ENCODE data around the gene FNIP1.
"Not testable (repeated sequence)": the region's sequence is repeated elsewhere in the genome, so short reads cannot be mapped to it uniquely, and the experiment has no call there.

Gene FNIP1

DNA sequence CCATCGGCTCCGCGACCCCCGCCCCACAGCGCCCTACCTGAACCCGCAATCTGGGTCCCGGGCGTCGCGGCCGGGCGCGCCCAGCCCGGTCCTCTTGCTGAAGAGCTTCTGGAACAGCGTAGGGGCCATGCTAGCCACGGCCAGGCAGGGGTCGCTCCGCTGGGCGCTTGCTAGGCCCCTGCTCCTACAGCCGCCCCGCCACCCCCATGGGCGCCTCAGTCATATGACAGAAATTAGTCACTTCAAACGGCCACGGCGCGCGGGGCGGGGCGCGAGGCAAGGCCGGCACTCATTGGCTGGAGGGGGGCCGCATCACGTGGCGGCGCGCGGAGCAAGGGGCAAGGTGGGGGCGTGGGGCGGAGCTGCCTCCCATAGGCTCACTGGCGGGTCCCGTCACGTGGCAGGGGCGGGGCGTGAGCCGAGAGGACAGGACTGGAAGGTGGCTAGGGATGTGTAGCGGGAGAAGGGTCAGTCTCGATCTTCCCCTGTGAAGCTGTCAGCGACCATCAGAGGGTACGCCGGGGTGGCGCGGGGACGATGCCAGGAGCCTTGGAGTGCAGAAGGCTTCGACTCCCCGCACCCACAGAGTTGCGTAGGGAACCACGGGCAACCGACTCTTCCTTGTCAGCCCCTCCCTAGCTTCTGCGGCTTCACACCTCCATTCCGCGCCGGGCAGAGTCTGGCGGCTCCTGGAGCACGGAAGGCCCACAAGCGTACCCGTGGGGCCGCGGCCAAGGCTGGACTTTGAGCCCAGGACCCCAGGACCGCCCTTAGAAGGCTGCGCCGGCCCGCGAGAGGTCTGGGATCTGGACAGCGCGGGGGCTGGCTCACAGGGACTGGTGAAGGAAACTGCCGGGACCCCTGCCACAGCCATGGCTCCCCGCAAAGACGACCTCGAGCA is at the start of gene FNIP1:
FNIP1 (minus strand) TSS at position 225 of the 901 bp plus-strand sequence; CDS start at position 129, 96 bp downstream.
- peak; percentile 97 for DNase-seq (ENCODE audit: low read depth, low spot score)

DNA sequence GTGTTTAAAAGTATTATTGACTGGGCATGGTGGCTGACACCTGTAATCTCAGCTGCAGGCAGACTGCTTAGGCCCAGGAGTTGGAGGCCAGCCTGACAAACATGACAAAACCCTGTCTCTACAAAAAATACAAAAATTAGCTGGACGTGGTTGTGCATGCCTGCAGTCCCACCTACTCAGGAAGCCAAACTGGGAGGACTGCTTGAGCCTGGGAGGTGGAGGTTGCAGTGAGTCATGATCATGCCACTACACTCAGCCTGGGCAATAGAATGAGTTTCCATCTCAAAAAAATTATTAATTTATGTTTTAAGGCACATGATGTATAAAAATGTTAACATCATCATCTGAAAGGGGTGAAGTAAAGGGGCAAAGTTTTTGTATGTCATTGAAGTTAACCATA is 49.7 kb upstream of the FNIP1 start:
- no peak for DNase-seq (ENCODE audit: low read depth, low spot score)

DNA sequence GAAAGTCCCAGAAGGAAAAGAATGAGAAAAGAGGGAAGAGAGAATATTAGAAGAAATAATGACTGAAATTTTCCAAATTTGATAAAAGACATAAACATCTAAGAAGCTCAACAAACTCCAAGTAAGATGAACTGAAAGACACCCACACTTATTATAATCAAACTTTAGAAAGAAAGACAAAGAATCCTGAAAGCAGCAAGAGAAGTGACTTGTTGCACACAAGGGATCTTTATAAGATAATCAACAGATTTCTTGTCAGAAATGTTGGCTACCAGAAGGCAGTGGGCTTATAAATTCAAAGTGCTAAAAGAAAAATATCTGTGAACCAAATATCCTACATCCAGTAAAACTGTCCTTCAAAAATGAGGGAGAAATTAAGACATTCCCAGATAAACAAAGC is 49.0 kb upstream of the FNIP1 start:
- no peak for DNase-seq (ENCODE audit: low read depth, low spot score)

DNA sequence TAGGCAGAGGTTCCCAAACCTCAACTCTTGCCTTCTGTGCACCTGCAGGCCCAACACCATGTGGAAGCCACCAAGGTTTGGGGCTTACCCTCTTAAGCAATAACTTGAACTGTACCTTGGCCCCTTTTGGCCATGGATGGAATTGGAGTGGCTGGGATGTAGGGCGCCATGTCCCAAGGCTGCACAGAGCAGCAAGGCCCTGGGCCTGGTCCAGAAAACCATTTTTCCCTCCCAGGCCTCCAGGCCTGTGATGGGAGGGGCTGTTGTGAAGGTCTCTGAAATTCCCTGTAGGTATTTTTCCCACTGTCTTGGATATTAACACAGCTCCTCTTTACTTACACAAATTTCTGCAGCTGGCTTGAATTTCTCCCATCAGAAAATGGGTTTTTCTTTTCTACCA is 46.2 kb upstream of the FNIP1 start:
- not testable (repeated sequence) for DNase-seq (ENCODE audit: low read depth, low spot score)

DNA sequence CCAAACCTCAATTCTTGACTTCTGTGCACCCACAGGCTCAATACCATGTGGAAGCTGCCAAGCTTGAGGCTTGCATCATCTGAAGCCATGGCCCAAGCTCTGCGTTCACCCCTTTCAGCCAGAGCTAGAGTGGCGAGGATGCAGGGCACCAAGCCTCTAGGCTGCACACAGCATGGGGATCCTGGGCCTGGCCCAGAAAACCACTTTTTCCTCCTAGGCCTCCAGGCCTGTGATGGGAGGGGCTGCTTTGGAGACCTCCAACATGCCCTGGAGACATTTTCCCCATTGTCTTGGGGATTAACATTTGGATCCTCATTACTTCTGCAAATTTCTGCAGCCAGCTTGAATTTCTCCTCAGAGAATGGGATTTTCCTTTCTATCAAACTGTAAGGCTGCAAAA is 35.9 kb upstream of the FNIP1 start:
- DNase-seq (ENCODE audit: low read depth, low spot score), result not testable (repeated sequence)

DNA sequence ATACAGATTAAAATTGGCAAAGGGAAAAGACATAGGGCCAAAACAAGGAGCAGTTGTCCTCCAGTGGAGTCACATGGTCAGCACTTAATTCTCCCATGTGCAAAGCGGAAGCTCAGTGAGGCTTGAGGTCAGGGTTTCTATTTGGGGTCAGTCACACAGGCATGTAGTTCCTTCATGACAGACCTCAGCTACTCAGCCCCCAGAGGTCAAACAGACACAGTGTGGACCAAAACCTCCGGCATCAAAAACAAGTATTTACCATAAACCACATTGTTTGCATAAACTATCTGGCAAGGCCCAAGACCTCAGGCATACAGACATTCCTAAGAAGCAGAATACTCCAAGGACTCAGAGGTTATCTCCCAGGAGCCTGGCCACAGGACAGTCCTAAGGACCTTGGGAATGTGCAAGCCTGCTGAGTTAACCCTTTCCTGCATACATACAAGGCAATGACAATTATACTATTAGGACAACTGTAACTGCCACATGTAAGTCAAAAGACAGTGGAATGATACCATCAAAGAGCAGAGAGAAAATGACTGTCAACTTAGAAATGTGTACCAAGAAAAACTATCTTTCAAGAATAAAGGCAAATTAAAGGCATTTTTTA is 28.7 kb upstream of the FNIP1 start:
- no peak for DNase-seq (ENCODE audit: low read depth, low spot score)

DNA sequence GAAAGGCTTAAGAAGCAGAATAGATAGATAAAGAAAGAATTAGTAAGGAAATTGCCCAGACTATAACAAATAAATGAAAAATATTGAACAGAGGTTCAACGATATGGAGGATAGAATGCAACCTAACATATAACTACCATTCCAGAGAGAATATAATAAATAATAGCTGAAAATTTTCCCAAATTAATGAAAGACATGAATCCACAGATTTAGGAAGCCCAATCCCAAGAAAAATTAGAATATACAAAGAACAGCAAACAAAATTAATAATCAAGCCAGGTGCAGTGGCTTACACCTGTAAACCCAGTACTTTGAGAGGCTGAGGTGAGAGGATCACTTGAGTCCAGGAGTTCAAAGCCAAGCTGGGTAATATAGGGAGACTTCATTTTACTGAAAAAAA is 27.8 kb upstream of the FNIP1 start:
- DNase-seq (ENCODE audit: low read depth, low spot score), result no peak

DNA sequence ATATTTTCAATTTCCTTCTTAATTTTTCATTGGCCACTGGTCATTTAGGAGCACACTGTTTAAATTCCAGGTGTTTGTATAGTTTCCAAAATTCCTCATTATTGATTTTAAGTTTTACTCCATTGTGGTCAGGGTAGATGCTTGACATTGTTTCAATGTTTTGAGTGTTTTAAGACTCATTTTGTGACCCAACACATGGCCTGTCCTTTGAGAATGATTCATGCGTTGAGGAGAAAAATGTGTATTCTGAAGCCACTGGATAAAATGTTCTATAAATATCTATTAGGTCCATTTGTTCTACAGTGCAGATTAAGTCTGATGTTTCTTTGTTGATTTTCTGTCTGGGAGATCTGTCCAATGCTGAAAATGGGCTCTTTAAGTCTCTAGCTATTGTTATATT is 24.4 kb upstream of the FNIP1 start:
- DNase-seq (ENCODE audit: low read depth, low spot score), result no peak

DNA sequence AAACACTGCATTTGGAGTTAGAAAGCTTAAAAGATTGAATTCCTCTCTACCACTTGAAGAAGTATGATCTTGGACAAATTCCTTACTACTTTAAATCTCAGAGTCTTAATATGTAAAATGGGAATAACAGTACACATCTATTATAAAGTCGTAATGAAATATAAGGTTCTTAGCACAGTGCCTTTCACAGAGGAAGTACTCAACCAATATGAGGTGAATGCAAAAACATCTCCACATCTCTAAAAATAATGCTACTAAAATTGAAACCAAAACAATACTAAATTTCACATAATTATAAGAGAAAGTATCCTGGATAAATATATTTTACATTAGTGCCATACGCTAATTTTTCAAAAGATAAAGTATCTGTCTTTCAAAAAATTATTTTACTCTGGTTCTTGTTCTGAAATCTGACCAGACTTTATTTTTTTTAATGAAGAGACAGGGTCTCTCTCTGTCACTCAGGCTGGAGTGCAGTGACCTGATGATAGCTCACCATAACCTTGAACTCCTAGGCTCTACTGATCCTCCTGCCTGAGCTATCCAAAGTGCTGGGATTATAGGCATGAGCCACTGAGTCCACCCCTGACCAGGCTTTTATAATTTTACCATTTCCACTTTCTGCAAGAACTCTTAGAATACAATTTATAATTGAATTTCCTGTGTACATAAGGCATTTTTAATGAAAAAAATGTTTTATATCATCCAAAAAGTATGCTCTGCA is 21.3 kb upstream of the FNIP1 start:
- DNase-seq (ENCODE audit: low read depth, low spot score), result no peak

DNA sequence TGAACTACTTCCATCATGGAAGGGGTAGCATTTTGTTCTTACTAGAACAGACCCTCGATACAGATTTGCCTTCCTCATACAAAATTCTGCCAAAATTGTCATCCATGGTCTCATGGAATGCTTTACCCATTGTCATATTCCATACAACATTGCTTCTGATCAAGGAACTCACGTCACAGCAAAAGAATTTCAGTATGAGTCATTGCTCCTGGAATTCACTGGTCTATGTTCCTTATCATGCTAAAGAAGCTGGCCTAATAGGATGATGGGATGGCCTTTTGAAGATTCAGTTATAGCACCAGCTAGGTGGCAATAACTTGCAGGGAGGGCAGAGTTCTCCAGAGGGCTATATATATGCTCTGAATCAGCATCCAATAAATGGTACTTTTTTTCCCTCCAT is 18.2 kb upstream of the FNIP1 start:
- DNase-seq (ENCODE audit: low read depth, low spot score), result no peak

DNA sequence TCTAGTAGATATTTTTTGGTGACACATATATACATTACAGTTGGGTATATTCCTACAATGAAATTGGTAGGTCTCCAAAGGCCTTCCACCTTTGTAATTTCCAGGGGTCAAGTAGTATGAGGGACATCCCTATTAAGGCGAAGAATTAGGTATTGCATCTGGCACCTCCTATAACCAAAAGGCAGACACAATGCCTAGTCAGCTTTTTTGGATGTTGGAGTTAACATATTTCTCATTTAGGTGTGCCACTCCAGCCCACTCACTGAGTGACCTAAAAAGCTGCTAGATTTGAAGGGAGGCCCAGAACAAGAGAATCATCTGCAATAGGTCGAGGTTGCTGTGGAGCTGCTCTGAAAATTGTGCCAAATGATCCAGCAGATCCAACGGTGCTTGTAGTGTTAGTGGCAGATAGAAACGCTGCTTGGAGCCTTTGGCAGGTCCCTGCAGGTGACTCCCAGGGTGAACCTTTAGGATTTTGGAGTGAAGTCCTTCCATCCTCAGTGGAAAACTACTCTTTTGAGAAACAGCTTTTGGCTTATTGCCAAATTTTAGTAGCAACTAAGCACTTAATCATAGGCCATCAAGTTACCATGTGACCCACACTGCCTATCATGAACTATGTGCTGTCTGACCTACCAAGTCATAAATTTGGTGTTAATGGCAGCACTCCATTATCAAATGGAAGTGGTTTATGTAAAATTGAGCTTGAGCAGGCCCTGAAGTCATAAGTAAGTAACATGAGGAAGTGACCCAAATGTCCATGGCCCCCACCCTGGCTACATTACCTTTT is 15.7 kb upstream of the FNIP1 start:
- no peak for DNase-seq (ENCODE audit: low read depth, low spot score)

DNA sequence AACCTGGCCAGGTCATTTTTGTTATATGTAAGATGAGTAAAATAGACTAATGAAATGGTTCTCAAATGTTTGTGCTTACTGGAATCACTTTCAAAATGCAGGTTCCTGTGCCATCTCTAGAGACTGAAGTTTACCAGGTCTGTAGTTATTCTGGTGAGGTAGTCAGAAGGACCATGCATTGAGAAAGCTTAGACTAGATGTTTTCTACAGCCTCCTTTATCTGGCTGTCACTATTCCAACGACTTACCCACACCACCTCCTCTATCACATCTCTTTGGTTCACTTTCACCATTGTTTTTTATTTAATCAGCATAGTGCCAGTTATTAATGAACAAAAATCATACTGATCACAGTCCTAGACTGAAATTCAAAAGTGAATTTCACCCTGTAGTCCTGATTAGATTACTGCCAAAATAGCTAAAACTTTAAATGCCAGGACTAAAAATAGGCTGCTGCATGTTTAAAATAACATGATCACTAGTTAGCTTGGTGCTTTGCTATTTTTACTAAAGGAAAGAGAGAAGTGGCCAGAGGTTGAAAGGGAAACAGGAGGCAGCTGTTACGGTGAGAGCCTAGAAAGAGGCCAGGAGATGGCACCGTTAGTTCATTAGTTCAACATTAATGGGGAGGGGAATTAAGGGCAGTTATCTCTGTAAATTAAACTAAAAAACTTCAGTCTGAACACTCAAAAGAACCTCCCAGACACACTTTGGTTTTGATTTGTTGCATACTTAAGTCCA is 13.9 kb upstream of the FNIP1 start:
- DNase-seq (ENCODE audit: low read depth, low spot score), result no peak

DNA sequence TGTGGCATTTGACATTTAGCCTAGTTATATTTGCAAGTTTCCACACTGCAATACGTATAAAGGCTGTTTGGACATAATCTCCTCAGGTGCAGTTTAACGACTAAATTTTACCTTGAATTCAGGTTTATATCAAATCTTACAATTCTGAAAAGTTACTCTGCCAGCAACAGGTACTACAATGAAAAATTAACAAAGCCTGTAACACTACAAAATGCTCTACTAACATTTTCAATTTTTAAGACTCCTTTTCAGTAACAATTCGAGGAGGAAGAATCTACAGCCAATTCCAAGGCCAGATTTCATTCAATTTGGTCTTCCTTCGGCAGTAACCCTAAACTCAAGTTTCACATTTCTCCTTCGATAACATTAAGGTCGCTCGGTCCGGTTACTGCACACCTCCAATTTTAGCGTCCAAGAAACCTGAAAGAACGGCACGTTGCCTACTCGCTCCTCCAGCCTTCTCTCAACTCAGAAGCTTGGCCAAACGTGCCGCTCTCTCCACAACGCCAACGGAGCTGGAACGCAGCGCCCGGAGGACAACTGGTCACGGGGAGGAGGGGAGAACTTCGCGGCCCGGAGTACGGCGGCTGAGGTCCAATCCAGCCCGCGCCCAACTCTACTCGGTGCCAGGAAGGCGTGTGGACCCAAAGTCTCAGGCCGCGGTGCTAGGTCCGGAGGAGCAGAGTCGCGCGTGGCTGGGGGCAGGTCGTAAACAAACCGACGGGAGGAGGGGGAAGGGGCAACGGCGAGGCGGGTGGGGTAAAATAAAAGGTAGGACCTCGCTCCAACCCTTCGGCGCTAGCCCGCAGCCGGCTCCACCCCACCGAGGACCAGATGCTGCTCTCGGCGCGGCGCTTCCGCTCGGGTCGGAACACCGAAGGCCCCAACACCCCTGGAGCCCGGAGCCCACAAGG is 681 bp downstream of the FNIP1 start:
- DNase-seq (ENCODE audit: low read depth, low spot score), result peak; percentile 0

DNA sequence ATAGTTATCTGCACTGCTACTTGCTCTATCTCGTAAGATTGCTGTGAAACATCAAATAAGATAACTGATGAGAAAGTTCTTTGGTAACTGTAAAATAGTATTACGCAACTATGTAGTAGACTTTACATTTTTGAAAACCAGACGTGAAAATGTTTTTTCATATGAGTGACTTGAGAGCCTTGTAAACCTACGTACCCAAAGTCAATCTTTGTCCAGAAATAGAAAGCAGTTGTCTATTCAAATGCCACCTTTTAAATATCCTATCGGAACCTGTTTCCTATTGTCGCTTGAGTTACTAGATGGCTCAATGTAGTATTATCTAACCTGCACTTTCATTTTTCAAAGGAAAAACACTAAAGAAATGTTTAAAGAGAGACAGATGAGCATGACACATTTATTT is 1.6 kb downstream of the FNIP1 start:
- no peak for DNase-seq (ENCODE audit: low read depth, low spot score)

DNA sequence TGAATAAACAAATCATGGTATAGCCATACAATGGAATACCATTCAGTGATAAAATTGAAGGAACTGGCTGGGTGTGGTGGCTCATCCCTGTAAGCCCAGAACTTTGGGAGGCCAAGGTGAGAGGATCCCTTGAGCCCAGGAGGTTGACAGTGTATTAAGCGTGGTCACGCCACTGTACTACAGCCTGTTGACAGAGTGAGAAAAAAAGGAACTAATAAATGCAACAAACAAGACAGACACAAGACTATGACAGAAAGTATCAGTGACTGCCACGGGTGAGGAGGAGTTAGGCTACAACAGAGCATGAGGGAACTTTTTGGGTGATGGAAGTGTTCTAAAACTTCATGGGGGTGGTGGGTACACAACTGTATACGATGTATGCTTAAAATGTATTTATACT is 2.2 kb downstream of the FNIP1 start:
- no peak for DNase-seq (ENCODE audit: low read depth, low spot score)

DNA sequence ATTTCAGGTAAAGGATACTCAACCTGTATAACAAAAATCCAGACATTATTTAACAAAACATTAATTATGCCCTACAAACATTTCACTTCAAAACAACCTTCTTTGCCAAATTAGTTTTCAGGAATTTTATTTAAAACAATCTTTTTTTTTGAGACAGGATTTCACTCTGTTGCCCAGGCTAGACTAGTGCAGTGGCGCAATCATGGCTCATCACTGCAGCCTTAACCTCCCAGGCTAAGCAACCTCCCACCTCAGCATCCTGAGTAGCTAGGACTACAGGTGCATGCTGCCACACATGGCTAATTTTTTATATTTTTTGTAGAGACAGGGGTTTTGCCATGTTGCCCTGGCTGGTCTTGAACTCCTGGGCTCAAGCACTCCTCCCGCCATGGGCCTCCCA is 3.9 kb downstream of the FNIP1 start:
- DNase-seq (ENCODE audit: low read depth, low spot score), result no peak

DNA sequence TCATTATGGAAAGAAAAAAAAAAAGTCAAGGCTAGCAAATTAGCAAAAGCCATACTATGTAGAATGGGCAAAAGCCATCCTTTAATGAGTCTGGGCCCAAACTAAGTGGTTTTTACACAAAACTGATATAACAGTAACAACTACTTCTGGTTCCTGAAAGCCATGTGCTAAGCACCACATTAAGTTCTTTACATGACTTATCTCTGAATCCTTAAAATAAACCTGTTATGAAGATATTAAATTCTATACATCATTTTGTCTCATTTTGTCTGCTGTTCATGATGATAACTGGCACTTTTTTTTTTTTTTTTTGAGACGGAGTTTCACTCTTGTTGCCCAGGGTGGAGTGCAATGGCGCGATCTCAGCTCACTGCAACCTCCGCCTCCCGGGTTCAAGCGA is 5.0 kb downstream of the FNIP1 start:
- DNase-seq (ENCODE audit: low read depth, low spot score), result no peak

DNA sequence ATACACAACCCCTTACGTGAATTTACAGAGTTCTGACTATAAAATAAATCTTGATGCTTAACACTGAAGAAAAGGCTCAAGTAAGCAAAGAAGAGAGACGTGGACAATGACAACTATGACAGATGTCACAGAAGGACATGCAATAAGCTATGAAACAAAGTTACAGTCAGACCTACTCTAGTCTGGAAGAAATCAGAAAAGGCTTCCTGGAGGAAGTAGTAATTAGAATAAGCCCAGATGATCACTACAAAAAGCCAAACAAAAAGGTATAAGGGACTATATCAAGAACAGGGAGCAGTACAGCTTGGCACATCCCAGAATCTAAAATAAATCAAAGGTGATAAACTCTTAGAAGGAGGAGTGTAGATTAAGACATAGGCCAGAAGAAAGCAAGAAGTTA is 6.3 kb downstream of the FNIP1 start:
- DNase-seq (ENCODE audit: low read depth, low spot score), result no peak

DNA sequence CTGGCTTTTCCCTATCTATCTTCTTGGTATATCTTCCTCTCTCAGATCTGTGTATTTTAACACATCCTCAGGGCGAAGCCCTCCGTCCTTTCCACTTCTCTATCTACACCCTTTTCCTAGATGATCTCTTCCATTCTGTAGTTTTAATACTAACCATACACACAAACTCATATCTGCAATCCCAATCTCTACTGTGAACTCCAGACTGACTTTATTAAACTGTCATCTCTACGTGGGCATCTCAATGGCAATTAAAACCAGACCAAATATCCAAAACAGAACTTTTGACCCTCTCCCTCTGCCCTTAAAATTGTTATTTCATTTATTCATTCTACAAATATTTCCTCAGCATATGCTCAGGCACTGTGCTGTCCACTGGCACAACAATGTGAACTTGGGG is 7.1 kb downstream of the FNIP1 start:
- DNase-seq (ENCODE audit: low read depth, low spot score), result no peak

DNA sequence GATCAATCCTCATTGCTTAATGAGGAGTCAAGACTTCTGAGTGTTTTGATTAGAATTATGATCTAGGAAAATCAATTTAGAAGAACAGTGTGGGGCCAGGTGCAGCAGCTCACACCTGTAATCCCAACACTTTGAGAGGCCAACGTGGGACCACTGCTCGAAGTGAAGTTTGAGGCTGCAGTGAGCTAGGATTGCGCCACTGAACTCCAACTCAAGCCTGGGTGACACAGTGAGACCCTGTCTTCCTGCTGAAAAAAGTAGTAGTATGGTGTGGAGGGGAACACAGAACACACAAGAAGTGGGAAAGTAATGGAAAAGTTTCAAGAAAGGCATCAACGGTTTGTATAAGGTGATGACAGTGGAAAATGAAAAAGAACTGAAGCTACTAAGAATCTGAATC is 9.1 kb downstream of the FNIP1 start:
- no peak for DNase-seq (ENCODE audit: low read depth, low spot score)
